Testis (tissue), 3 donors: ENCODE data around the gene KRTAP10-5. TPM values are rescaled to one million over a fixed set of nuclear protein-coding genes. Genes with fewer than 3 reads are reported as not detected.
"Not testable (repeated sequence)": the region's sequence is repeated elsewhere in the genome, so short reads cannot be mapped to it uniquely, and the experiment has no call there.

ENCODE experiments used
- DNase-seq: peaks from one replicate; pipeline ENCODE4 v3.0.0-alpha.2; 2019
- H3K27ac ChIP-seq, 2 donors: fragments of 200-600 bp; sonication (generic); one replicate each; pipeline ENCODE4 v1.5.1; 2019
- H3K27me3 ChIP-seq: fragments of 200-600 bp; sonication (generic); one replicate; pipeline ENCODE4 v1.5.1; 2019
- H3K36me3 ChIP-seq: fragments of 200-600 bp; sonication (generic); one replicate; pipeline ENCODE4 v1.5.1; 2017; ENCODE audit warnings: low read depth; ENCODE audit errors: missing control alignments
- H3K4me1 ChIP-seq: fragments of 200-600 bp; sonication (generic); one replicate; pipeline ENCODE4 v1.5.1; 2019
- H3K4me3 ChIP-seq, 2 donors: fragments of 200-600 bp; sonication (generic); one replicate each; pipeline ENCODE4 v1.5.1; 2017 to 2019
- H3K9me3 ChIP-seq: fragments of 200-600 bp; sonication (generic); one replicate; pipeline ENCODE4 v1.5.1; 2017
- CTCF ChIP-seq, 3 experiments: fragments of 450-650 bp in 2 of 3; fragments of 200-600 bp in 1 of 3; sonication (generic) in 1 of 3; IDR thresholded peaks; one replicate each; pipeline ENCODE4 v1.5.1; 2016 to 2019; ENCODE audit warnings: antibody characterized with exemption in 3 of 3, mild to moderate bottlenecking in 2 of 3, moderate library complexity in 1 of 3
- POLR2A ChIP-seq: fragments of 450-650 bp; IDR thresholded peaks from one replicate; pipeline ENCODE4 v1.6.1; 2017; ENCODE audit warnings: antibody characterized with exemption, mild to moderate bottlenecking, moderate library complexity
- WGBS, 2 donors: methylation state at CpG; one replicate each; pipeline ENCODE4 v1.1.5; 2018; 5-methylcytosine and 5-hydroxymethylcytosine counted together
- intact Hi-C: fragments of 100-400 bp; cut with DNase I; formaldehyde crosslinking; loops from one replicate; pipeline ENCODE4 v1.15.1; 2023; ENCODE audit warnings: low total_unique reads
- polyA plus RNA-seq: library from polyadenylated mRNA; stranded (reverse); fragments of 350-450 nt; fragmentation: Illumina TruSeq; extraction: RNeasy Lipid Tissue Mini Kit (QIAGEN cat#74804); gene quantifications from one replicate; pipeline ENCODE4 v1.2.3, GENCODE V29; 2014; ENCODE audit warnings: low read depth, low replicate concordance; ENCODE audit not compliant: insufficient read depth
- total RNA-seq, 2 donors: library from RNA; depleted of rRNA; stranded (reverse); fragments of >200 nt; gene quantifications; one replicate each; pipeline ENCODE4 v1.2.3, GENCODE V29; 2016

KRTAP10-5 gene
- total and polyA plus RNA-seq, 3 donors from 2014 or later = not detected

GRCh38 chr21:44594406-44594916 is 14.1 kb upstream of the KRTAP10-5 start:
- Histone ChIP-seq H3K27me3 (no peaks in the 10 kb centered on the region), H3K27ac (no peak overlapping the region), H3K36me3 (no peaks in the 10 kb centered on the region), H3K4me1 (no peaks in the 10 kb centered on the region), H3K9me3 (no peaks in the 10 kb centered on the region), H3K4me3 (no peak overlapping the region)
- 81 to 91% methylated on average over 12 of the region's 12 CpGs for WGBS, 2 donors
- TF ChIP-seq CTCF (IDR thresholded peaks at IDR 0.05) = no peak
- no peak for TF ChIP-seq POLR2A
- DNase-seq = no peak
- intact Hi-C loops = no loop called here

DNA sequence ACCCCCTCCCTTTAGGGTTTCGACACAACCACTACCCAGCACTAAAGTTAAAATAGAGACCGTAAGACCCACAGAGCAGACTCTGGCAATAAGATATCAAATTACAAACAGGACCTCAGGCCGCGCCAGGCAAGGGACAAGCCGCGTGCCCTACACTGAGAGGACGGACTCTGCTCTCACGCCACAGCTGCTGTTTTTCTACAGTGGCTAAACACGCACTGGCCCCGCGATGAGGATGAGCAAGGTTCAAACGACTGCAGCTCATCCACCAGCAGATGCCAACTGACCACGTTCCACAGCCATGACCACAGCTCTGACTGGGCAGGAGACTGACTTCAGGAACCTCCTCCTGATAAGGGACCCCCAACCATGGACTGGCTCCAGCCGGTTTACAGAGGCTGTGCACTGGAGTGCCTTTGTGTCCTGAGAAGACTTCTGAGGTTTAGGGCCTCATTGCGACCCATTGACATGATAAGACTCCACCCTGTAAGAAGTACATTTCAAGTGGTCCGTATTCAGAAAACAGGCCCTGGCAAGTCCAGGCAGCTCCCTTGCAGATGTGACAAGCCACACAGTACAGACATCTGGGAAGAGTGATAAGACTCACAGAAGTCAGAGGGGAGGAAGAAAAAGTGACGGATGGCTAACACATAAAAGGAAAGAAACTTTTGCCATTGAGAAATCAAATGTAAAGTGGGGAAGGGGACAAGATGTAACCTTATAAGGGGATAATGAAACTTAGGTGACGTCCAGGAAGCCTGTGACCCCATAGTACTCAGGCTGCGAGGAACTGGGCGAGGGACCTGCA is 13.4 kb upstream of the KRTAP10-5 start:
- no peaks in the 10 kb centered on the region for H3K9me3 ChIP-seq
- H3K27me3 ChIP-seq = no peaks in the 10 kb centered on the region
- DNase-seq = no peak
- no peak overlapping the region for H3K4me3 ChIP-seq
- 45 to 46% methylated on average over 20 of the region's 20 CpGs for WGBS, 2 donors
- TF ChIP-seq POLR2A (no peak), CTCF (IDR thresholded peaks at IDR 0.05) (no peak)
- no peaks in the 10 kb centered on the region for H3K36me3 ChIP-seq
- no peaks in the 10 kb centered on the region for H3K4me1 ChIP-seq
- intact Hi-C loops = no loop called here
- H3K27ac ChIP-seq = no peak overlapping the region

GRCh38 chr21:44592446-44593311 is 12.3 kb upstream of the KRTAP10-5 start, which contains the start of gene KRTAP10-6:
Gene KRTAP10-6, minus strand, starts transcription at chr21:44592505. Its CDS starts 21 bp downstream, at chr21:44592484.
- Histone ChIP-seq H3K4me1 (no peaks in the 10 kb centered on the region), H3K4me3 (no peak within 1 kb of the TSS), H3K27me3 (no peaks in the 10 kb centered on the region), H3K9me3 (no peaks in the 10 kb centered on the region), H3K36me3 (no peaks in the 10 kb centered on the region), H3K27ac (no peak within 1 kb of the TSS)
- intact Hi-C loops = no loop called here
- 70 to 72% methylated on average over 12 to 33 of the region's 33 CpGs for WGBS, 2 donors
- DNase-seq = no peak
- no peak for TF ChIP-seq POLR2A
- no peak for TF ChIP-seq CTCF (IDR thresholded peaks at IDR 0.05)

GRCh38 chr21:44591801-44592130 is 11.4 kb upstream of the KRTAP10-5 start:
- H3K9me3 ChIP-seq, H3K27me3 ChIP-seq, DNase-seq, H3K27ac ChIP-seq, H3K4me1 ChIP-seq, H3K36me3 ChIP-seq, intact Hi-C loops, H3K4me3 ChIP-seq: not testable (repeated sequence)
- WGBS, 2 donors = 80% methylated on average over 1 of the region's 4 CpGs; no CpG with 5 or more reads in 1 of the 2 donors

- H3K4me1 ChIP-seq, intact Hi-C loops, H3K27me3 ChIP-seq, DNase-seq, H3K27ac ChIP-seq, H3K4me3 ChIP-seq, H3K9me3 ChIP-seq, H3K36me3 ChIP-seq: not testable (repeated sequence)
- WGBS, 2 donors = 67 to 71% methylated on average over 14 to 19 of the region's 19 CpGs
Measured at GRCh38 chr21:44590897-44591800, 10.7 kb upstream of the KRTAP10-5 start.
